Lung microvascular endothelial cell (primary cell): ENCODE results near the gene MYL5. TPM values are rescaled to one million over a fixed set of nuclear protein-coding genes. Genes with fewer than 3 reads are reported as not detected.
"Not testable (repeated sequence)": the region's sequence is repeated elsewhere in the genome, so short reads cannot be mapped to it uniquely, and the experiment has no call there.

Experiments used
- DNase-seq, 2 donors: peaks; one replicate each; pipeline versions ENCODE4 v3.0.0 to v3.0.0-alpha.2; 2010; ENCODE audit warnings: low read depth in 2 of 2
- total RNA-seq: library from RNA; depleted of rRNA; stranded (reverse); fragments of >200 nt; gene quantifications from 2 replicates; pipeline ENCODE4 v1.2.1, GENCODE V29; 2014

Gene MYL5
- total RNA-seq, 1 donor from 2014 or later: 18.3 TPM

DNA sequence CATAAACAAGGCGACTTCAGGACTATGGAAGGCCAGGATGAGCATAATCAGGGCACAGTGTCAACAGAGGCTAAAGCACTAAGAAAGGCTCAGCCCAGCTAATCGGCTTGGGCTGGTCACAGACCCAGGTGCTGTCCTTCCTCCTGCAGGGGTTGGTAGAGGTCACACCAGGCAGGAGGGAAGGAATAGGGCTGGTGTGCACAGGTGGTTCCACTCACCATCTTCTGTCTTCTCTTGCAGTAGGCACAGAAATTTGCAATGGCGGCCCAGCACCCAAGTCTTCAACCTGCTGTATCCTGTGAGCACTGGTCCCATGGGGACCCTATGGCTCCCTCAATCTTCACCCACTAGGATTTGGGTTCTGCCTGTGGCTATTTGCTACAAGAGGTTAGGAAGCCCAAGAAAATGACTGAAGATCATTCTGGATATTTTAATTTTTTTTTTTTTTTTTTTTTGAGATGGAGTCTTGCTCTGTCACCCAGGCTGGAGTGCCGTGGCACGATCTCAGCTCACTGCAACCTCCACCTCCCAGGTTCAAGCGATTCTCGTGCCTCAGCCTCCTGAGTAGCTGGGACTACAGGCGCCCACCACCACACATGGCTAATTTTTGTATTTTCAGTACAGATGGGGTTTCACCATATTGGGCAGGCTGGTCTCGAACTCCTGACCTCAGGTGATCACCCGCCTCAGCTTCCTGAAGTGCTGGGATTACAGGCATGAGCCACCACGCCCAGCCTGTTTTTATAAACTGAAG lies 4.4 kb upstream of the MYL5 start:
- DNase-seq: not testable (repeated sequence)

DNA sequence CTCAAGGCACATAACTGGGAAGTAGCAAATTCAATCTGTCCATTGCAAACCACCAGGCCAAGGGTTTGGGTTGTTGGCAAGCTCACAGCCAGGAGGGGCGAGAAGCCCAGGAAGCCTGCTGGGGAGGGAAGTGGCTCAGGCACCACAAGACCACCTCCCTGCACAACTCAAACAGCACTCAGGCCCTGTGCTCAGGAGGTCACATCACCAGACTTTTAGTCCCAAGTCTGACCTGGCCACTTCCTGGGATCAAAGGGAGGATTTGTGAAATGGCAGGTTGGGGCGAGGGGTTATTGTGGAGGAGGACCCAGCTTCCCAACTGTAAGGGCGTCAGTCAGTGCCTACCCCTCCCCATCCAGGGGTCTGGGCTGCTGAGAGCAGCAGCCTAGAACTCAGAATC lies 2.6 kb upstream of the MYL5 start:
- no peak for DNase-seq

DNA sequence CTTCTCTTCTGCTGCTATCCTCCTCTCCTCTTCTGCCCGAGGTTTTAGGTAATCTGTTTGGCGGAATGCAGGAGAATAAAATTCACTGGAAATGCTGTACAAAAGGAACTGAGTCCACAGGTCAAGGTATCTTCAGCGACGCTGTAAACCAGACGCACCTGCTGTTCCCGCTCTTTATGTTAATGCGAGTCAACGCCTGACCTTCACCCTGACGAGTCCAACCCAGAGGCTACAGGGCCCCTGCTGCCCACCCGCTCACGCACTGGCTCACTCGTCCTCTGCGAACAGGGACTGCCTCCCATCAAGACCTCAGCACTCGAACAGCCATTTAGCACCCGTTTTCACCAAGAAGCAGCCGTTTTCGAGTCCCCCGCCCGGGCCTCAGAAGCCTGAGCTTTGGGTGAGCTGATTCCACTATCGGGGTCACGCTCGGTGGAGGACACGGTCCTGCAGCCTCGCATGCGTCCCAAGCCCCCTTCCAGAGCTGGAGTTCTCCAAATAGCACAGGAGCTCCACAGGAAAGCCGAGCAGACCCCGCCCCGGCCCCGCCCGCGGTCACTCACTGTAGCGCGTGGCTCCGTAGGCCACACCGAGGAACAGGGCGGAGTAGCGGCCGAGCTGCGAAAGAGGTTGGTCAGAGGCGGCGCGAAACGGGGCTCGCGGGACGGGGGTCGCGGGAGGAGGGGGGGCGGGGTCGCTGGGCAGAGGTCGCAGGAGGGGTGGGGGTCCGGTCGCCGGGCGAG lies 822 bp upstream of the MYL5 start:
- peak; percentile 33 to 47 for DNase-seq

DNA sequence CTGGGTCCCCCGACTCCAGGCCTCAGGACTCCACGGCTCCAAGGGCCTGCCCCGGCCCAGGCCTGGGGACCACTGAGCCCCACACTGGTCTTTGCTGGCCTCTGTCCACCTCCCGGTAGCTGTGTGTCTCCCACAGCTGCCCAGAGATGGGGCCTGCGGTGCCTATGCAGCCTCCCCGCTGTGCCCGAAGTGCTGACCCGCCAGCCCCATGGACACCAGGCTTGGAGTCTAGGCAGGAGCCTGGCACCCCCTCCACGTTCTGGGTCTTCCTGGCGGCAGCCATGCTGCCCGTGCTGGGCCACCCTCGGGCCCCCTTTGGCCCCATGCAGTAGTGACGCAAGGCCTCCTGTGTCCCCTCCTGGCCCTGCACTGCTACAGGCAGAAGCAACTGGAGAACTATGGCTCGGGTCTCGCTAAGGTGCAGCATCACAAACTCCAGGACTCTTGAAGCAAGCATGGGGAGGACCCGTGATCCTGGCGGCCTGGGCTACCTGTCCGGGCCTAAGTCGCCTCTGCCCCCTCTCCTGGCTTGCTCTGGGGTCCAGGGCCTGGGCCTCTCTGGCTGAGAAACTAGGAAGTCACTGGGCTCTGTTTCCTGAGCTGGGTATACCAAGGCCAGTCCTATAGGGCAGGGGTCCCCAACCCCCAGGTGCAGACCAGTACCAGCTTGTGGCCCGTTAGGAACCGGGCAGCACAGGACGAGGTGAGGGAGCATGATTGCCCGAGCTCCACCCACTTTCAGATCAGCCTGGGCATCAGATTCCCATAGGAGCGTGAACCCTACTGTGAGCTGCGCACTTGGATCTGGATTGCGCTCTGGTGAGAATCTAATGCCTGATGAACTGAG lies 917 bp downstream of the MYL5 start:
- DNase-seq: no peak

DNA sequence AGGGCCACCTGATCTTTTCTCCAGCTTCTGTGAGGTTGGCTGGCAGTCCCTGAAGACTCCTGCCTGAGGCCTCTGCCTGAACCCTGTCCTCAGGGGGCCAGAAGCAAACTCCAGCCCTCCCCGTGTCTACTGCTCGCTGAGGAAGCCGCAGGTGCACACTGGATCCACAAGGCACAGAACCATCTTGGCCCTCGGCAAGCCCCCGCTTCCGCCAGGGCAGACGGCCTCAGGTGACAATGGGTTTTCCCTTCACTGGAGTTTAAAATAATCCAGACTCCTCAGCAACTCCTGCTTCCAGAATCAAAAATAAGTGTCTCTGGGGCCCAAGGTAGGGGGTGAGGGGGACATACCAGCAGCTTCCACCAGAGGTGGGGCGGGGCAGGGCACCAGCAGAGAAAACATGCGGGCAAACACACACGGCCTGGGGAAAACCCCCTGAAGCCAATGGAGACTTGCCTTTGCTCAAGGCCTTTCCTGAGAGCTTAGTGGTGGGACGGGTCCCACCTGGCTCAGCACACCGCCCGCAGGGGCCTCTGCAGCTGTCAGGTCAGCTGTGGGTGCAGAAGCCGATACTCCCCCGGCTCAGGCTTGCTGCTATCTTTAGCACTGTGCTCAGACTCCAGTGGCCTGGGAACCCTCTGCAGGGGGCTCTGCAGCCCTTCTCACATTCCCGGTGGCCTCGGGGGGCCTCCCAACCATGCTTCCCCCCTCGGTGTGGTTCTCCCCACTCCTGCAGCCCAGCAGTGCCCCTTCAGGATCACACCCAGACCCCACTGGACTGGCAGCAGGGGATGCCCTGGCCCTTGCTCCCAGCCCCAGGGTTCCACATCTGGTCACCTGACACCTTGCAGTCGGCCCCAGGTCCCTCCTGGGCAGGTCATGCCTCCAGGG lies 1.9 kb downstream of the MYL5 start:
- DNase-seq: no peak

DNA sequence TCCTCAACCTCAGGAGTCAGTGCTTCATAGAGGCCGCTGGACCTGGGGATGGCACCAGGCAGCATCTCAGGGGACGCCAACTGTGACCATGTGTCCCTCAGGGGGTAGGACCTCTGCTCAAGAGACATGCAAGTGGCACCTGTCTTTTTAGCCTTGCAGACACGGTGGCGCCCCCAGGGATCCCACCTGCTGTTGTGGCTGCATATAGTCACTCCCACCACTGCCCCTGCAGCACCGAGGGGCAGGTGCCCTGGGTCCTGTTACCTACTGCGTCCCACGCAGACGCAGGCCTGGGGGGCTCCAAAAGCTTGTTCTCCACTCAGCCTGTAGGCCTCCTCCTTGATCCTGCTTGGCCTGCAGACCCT lies 2.5 kb downstream of the MYL5 start:
- DNase-seq: no peak

DNA sequence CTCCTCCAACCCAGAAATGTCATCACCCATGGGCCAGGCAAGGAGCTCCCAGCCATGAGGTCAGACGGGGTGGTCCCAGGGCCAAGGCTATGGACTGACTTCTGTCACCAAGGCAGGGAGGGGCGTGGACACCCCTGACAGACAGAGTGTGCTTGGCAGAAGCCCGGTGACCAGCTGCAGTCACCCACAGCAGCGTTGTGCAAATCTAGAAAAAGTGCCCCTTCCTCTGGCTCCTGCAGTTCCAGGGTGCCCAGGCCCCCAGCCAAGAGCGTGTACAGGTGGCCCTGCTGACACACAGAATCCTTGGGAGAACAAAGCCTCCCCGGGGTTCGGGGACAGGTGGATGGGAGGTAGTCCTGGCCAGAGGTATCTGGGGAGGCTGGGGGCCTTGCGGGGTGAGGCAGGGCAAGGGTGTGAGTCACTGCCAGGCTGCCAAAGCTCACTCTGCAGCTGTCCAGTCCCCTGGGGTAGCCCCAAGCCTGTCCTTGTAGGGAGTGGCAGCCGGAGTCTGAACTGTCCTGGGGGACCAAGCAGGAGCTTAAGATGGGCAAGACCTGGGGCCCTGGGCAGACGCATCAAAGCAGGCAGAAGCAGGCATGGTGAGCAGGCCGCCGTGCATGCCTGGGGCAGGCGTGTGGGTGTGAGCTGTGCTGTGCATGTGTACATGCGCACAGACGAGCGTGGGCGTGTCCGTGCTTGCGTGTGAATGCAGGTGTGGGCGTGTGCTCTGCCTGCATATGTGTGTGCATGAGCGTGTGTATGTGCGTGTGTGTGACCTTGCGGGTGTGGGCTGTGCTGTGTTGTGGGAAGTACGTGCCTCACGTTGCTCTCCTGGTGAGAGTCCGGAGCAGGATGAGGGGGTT lies 3.3 kb downstream of the MYL5 start:
- DNase-seq: no peak

DNA sequence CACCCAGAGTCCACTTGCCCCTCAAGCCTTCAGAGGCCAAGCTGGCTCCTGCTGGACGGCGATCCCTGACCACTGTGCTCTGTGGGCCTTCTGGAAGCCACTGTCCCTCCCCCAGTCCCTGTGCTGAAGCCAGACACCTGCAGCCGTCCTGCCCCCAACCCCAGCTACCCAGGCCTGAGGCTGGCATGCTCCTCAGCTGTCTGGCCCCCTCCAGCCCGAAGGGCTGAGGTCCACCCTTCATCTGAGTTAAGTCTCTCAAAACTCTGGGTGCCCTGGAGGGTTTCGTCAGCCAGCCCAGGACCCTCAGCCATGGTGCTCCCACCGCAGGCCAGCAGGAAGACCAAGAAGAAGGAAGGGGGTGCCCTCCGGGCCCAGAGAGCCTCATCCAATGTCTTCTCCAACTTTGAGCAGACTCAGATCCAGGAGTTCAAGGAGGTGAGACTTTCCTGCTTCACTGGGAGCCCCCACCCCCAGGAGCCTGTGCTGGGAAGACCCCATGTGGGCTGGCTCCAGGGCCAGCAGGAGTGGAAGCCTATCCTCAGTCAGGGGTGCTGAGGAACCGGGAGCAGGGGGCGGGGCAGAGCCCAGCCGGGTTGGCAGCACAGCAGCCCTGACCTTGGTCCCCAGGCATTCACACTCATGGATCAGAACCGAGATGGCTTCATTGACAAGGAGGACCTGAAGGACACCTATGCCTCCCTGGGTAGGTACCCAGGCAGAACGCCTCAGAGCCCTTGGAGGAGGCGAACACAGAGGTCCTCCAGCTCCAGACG lies 4.2 kb downstream of the MYL5 start:
- no peak for DNase-seq

GRCh38 chr4:679104-679481 lies 4.8 kb downstream of the MYL5 start:
- no peak for DNase-seq

GRCh38 chr4:679629-680028 lies 5.3 kb downstream of the MYL5 start:
- DNase-seq: no peak

DNA sequence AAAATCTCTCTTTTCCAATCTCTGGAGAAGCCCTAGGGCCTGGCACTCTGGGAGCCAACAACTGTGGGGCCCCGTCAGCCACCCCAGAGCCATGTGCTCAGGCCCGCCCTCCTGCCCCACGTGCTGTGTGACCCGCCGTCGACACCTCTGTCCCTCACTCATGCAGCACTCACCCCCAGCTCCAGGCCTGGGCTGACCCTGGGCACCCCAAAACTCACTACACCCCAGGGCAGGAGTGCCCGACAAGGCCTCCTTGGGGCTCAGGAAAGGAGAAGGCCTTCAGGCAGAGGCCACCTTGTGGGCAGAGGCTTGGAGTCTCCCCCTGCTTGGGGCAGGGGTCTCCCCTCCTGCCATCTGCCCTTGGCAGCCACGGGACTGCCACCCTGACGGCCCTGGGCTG lies 5.7 kb downstream of the MYL5 start:
- DNase-seq: no peak

GRCh38 chr4:680551-680927 lies 6.2 kb downstream of the MYL5 start:
- DNase-seq: no peak

DNA sequence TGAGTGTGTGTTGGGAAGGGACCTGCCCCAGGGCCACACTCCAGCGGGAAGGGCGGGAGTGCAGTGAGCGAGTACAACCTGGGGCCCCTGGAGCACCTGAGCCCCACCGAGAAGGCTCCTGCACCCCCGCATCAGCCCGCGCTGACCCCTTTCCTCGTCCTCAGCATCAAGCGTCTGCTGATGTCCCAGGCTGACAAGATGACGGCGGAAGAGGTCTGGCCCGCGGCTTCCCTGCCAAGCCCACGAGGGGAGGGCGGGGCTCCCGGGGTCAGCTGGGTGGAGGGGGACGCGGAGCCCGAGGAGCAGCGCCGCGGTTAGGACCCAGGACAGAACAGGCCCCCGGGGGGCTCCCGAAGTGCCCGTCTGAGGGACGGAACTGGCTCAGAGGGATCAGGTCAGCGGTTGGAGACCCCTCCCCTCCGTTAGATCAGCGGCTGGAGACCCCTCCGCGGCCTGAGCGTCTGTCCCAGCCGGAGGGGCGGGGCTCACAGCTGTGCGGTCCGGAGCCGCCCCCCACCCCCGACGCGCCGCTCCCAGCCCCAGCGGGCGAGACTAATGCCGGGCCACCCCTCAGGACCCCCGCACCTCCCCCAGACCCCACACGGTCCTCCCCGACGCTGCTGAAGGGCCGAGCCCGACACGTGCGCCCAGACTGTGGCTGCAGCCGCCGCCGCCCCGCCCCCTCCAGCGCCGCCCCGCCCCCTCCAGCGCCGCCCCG lies 6.7 kb downstream of the MYL5 start:
- DNase-seq: peak; percentile 25 to 48

GRCh38 chr4:681736-682451 lies 7.6 kb downstream of the MYL5 start:
- no peak for DNase-seq

- no peak for DNase-seq
Measured at GRCh38 chr4:682490-683172, 8.3 kb downstream of the MYL5 start.

GRCh38 chr4:683247-683897 lies 9.0 kb downstream of the MYL5 start:
- no peak for DNase-seq

DNA sequence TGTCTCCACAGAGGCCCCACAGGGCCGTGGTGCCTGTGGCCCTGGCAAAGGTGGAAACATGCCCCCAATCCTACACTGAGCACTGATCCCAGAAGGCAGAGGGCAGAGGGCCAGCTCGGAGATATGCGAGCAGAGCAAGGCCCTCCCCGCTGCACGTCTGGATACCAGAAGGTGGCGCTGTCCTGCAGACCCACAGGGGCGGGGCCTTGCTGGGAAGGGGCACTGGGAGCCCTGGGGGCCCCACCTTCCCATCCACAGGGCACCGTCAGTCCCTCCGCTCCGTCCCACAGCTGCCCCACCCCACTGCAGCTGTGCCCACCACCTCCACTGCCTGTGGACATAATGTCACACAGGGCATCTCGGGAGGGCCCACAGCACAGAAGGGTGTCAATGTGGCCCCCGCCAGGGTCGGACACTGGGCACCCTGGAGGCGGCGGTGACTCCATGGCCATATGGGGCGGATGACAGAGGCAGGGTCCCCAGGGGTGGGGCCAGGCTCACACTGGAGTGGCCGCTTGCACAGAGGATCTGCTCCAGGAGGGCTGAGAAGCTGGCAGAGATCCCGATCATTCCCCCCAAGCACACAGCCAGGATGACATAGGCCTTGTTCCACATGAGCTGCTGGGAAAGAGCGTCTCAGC lies 9.8 kb downstream of the MYL5 start:
- DNase-seq: peak; percentile 79 to 85
